NCI-H1436 (cell line): ENCODE measurements around the gene SOBP.
"Not testable (repeated sequence)": the region's sequence is repeated elsewhere in the genome, so short reads cannot be mapped to it uniquely, and the experiment has no call there.

ENCODE experiments used
- DNase-seq: peaks from one replicate; lab custom pipeline; 2025; lab: John Stamatoyannopoulos, UW

SOBP gene

GRCh38 chr6:107488875-107489635 is 862 bp upstream of the SOBP start:
- DNase-seq, result no peak

DNA sequence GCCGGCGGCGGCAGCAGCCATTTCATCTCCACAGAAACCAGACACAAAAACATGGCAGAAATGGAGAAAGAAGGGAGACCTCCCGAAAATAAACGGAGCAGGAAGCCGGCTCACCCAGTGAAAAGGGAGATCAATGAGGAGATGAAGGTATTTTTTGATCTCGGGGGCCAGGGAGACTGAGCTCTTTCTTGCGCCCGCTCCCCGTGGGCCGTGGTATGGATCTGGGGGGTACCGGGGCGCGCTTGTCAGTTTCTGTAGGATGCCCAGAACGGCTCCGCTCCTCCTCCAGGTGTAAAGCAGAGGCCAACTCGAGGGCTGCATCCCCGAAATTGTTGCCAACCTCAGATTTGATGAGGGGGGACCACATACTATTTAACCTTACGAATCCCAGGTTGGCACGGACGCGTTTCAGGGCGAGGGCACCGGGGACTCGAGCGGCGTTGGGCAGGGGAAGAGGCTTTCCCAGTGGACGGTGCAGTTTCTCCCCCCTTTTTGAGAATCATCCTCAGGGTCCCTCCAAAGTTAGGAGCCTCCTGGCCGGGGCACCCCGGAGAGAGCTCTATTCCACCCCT is 735 bp downstream of the SOBP start:
- DNase-seq, result no peak

GRCh38 chr6:107491138-107491609 is 1.3 kb downstream of the SOBP start:
- DNase-seq, result no peak

DNA sequence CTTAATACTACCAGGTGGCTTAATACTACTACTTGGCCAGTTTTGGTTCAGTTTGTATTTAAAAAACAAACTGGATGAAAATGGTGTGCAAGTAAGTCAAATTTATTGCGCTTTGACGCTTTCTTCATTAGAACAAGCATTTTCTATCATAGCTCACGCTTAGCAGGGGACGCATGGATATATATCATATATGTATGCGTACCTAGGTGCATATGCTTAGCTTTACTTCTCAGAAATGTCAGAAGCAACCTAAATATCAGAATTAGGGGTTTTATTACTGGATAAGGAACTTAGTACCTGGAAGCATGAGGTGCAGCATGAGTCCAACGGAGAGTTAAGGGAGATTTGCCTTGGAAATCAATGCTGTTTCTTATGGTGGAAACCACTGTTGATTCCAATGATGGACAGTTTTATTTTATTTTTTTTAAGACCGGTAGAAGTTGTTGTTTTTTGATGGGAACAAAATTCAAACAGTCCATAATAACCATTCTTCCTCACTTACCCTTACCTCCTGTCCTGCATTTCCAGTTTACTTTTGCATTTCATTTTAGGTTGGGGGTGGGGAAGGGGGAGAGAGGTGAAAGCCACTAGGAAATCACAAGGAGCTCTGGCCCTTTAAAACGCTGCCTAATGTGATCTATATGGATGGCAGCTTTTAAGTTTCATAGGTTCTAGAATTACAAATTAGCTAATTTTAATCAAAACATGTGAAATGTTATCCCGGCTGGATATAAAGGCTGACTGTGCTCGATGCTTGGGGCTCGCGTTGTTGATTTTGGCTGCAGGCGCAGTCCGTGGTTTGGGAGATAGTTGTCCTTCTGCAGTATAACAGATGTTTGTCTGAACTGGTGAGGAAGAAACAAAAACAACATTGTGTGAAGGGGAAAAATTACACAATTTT is 2.1 kb downstream of the SOBP start:
- no peak for DNase-seq

- DNase-seq, result no peak
Measured at GRCh38 chr6:107493158-107494057, 3.5 kb downstream of the SOBP start.

DNA sequence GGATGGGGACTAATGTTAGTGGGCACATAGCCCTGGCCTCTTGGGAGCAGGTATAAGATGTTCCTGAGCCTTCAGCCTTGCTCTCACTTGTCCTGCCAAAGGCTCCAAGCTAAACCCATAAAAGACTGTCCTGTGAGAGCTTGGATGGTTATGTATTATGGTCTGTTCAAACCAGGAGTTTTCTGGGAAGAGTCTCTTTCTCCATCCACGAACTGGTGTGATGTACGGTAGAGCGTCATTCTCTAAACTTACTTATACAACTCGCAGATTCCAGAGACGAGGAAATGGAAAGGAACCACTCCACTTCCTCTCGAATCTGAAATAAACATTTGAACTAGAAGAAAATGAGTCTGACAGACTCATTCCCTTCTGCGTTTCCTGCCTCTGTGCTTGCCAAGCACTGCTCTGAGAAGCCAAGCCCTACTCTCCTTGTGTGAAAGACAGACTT is 5.3 kb downstream of the SOBP start:
- DNase-seq, result no peak

DNA sequence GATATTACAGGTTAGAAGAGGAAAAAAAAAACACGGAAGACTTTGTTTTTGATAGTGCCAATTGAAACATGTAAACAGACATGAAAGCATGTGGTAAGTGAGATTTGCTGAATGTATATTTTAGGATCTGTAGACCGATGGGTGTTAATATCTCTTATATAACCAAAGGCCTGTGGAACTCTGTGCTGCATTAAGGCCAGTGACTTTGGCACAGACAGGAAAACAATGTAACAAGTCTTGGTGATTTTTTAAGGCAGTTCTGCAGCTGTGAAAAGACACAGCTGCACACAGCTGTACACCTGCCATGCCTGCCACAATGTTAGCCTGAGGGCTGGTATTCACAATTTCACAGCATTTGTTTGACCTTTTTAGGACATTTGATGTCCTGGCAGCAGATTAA is 6.1 kb downstream of the SOBP start:
- DNase-seq, result no peak

DNA sequence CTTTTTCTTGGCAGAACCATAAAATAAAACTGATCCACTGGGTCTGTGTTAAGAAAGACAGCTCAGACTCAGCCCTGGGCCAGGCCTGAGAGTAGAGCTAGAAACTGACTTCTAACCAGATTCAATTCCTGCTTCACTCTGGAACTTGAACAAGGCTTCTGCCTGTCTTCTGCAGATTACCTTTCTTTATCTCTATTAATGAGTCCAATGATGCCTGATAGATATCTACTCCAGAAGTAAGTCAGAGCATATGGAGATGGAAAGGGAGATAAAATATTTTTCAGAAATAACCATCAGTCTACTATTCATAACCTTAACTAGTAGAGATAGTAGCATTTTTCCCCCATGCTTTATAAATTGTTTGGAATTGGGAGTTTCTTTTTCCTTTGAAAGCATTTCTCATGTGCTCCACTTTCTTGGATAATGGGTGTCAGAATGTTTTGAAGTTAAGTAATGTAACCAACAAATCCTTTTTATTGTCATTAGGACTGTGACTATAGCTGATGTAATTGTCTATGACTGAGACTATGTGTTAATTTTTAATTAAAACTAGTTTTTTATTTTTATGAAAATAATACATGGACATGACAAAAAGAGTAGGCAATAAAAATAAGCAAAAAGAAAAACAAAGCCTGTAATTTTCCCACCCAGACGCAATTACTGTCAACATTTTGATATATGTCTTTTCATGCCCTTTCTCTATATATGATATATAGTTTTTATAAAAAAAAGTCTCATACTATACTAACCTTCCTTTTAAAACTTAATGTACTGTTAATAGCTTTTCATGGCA is 7.2 kb downstream of the SOBP start:
- DNase-seq, result no peak

- no peak for DNase-seq
Measured at GRCh38 chr6:107504270-107505026, 14.5 kb downstream of the SOBP start.

DNA sequence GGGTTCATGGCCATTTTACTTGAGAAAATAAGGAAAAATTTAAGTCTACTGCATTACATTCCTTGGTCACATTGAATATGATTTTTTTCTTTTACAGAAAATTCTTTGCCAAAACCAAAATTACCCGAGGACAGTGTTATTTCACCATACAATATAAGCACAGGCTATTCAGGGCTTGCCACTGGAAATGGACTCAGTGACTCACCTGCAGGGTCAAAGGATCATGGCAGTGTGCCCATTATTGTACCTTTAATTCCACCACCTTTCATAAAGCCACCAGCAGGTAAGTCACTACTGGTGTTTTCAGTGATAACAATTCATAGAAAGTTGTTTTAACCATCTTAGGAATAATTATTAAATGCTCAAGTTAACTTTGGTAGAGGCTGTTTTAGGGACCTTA is 16.2 kb downstream of the SOBP start:
- no peak for DNase-seq

DNA sequence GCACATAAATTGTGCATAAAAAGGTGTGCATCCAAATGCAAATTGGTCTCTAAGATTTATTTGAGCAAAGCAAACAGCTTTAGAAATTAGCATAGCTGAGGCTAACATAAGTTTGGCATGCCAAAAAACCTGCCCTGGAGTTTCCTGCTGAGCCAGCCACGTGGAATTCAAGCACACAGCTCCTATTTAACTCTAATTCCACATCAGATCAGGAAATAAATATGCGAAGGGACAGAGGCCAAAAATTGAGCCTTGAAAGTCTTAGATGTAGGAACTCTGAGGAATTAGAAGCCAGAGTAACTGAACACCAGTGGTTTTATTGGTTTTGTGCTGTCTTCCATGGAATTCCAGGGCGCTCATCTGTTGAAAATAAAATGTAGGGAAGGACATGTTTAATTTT is 19.6 kb downstream of the SOBP start:
- DNase-seq, result no peak

DNA sequence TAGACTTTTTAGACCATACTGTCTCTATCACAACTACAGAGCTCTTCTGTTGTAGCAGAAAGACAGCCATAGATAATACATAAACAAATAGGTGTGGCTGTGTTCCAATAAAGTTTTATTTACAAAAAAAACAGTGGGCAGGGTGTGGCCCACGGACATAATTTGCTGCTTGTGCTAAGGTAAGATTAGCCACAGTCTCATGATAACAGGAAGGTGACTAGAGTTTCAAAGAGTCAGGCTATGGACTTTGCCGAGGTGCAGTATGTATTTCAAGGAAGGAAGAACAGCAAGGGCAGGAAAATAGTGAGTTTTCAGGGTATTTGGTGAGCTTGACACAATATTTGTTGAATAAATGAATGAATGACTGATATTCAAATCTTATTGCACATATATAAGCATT is 20.2 kb downstream of the SOBP start:
- DNase-seq, result no peak

GRCh38 chr6:107511511-107511993 is 21.6 kb downstream of the SOBP start:
- no peak for DNase-seq

DNA sequence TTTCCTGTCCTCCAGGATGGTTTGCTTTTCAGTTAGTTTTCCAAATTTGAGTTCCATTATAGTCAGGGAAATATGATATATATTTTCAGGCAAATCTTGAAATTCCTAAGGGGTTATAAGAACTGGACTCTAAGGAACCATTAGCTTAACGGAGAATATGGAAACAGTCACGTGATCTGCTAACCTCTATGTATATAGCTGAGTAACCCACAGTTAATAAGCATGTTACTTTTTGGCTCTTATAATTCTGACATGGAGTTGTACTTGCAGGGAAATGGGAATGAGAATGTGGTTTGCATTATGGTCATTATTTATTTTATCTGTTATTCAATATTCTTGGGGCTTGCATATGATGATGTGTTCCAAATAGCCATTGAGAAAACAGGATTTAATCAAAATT is 23.3 kb downstream of the SOBP start:
- no peak for DNase-seq

GRCh38 chr6:107515955-107516354 is 26.0 kb downstream of the SOBP start:
- DNase-seq, result no peak

DNA sequence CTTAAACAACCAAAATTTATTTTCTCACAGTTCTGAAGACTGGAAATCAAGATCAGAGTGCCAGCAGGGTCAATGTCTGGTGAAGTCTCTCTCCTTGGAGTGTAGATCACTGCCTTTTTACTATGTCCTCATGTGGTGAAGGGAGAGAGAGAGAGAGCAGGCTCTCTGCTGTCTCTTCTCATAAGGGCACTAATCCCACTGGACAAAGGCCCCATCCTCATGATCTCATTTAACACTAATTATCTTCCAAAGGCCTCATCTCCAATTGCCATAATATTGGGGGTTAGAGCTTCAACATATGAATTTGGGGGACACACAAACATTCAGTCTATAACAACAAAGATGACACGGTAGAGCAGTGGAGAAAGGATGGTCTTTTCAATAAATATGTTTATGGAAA is 27.4 kb downstream of the SOBP start:
- no peak for DNase-seq

DNA sequence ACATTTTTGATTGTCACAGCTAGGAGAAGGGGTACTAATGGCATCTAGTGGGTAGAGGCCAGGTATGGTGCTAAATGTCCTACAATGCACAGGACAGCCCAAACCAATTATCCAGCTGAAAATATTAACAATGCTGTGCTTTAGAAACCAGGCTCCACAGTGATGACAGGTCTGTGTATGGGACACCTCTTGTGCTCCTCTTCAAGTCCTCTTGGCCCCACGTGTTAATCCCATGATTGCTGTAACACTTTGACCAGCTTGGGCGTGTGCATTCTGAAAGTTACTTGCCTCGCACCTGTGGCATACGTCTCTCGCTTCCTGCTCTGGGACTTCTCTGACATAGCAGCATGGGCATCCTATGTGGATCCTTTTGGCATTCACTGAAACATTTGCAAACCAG is 29.3 kb downstream of the SOBP start:
- not testable (repeated sequence) for DNase-seq

GRCh38 chr6:107520706-107521105 is 30.8 kb downstream of the SOBP start:
- not testable (repeated sequence) for DNase-seq

- DNase-seq, result no peak
Measured at GRCh38 chr6:107523054-107523791, 33.3 kb downstream of the SOBP start.
